ENCODE data around the gene PNISR.

Gene PNISR

GRCh38 chr6:99366852-99367251, 58.3 kb downstream of the PNISR start:
- Histone ChIP-seq H3K4me3 (ENCODE audit: insufficient read depth, low read depth, low read length) (no peak overlapping the region), H3K27me3 (ENCODE audit: control insufficient read depth, insufficient read depth, low read length, poor library complexity, severe bottlenecking) (no peaks in the 10 kb centered on the region), H3K9me3 (ENCODE audit: control insufficient read depth, low read length) (no peaks in the 10 kb centered on the region), H3K4me1 (ENCODE audit: control insufficient read depth, insufficient read depth, low read length) (peaks cover 7% of the 10 kb centered on the region), H3K36me3 (ENCODE audit: control insufficient read depth, insufficient read depth, low read length) (no peaks in the 10 kb centered on the region), H3K27ac (ENCODE audit: insufficient read depth, low read depth, low read length, poor library complexity, severe bottlenecking) (no peak overlapping the region)
- 91 to 95% methylated on average over 2 of the region's 2 CpGs for WGBS, 2 experiments

GRCh38 chr6:99364026-99364425, 61.1 kb downstream of the PNISR start:
- Histone ChIP-seq H3K27ac (ENCODE audit: insufficient read depth, low read depth, low read length, poor library complexity, severe bottlenecking) (no peak overlapping the region), H3K36me3 (ENCODE audit: control insufficient read depth, insufficient read depth, low read length) (no peaks in the 10 kb centered on the region), H3K4me1 (ENCODE audit: control insufficient read depth, insufficient read depth, low read length) (no peaks in the 10 kb centered on the region), H3K4me3 (ENCODE audit: insufficient read depth, low read depth, low read length) (no peak overlapping the region), H3K9me3 (ENCODE audit: control insufficient read depth, low read length) (no peaks in the 10 kb centered on the region), H3K27me3 (ENCODE audit: control insufficient read depth, insufficient read depth, low read length, poor library complexity, severe bottlenecking) (no peaks in the 10 kb centered on the region)
- WGBS, 2 experiments: 88 to 98% methylated on average over 4 to 5 of the region's 5 CpGs

GRCh38 chr6:99362678-99363268, 62.3 kb downstream of the PNISR start:
- Histone ChIP-seq H3K4me3 (ENCODE audit: insufficient read depth, low read depth, low read length) (no peak overlapping the region), H3K27ac (ENCODE audit: insufficient read depth, low read depth, low read length, poor library complexity, severe bottlenecking) (no peak overlapping the region), H3K9me3 (ENCODE audit: control insufficient read depth, low read length) (no peaks in the 10 kb centered on the region), H3K4me1 (ENCODE audit: control insufficient read depth, insufficient read depth, low read length) (no peaks in the 10 kb centered on the region), H3K27me3 (ENCODE audit: control insufficient read depth, insufficient read depth, low read length, poor library complexity, severe bottlenecking) (no peaks in the 10 kb centered on the region), H3K36me3 (ENCODE audit: control insufficient read depth, insufficient read depth, low read length) (no peaks in the 10 kb centered on the region)
- WGBS, 2 experiments: 95% methylated on average over 1 of the region's 1 CpG

GRCh38 chr6:99359800-99360199, 65.3 kb downstream of the PNISR start:
- Histone ChIP-seq H3K4me3 (ENCODE audit: insufficient read depth, low read depth, low read length) (no peak overlapping the region), H3K4me1 (ENCODE audit: control insufficient read depth, insufficient read depth, low read length) (no peaks in the 10 kb centered on the region), H3K36me3 (ENCODE audit: control insufficient read depth, insufficient read depth, low read length) (no peaks in the 10 kb centered on the region), H3K27me3 (ENCODE audit: control insufficient read depth, insufficient read depth, low read length, poor library complexity, severe bottlenecking) (no peaks in the 10 kb centered on the region), H3K27ac (ENCODE audit: insufficient read depth, low read depth, low read length, poor library complexity, severe bottlenecking) (no peak overlapping the region), H3K9me3 (ENCODE audit: control insufficient read depth, low read length) (no peaks in the 10 kb centered on the region)
- 84 to 100% methylated on average over 1 of the region's 1 CpG for WGBS, 2 experiments

- WGBS, 2 experiments: 87 to 89% methylated on average over 1 of the region's 1 CpG
- Histone ChIP-seq H3K4me1 (ENCODE audit: control insufficient read depth, insufficient read depth, low read length) (no peaks in the 10 kb centered on the region), H3K36me3 (ENCODE audit: control insufficient read depth, insufficient read depth, low read length) (no peaks in the 10 kb centered on the region), H3K9me3 (ENCODE audit: control insufficient read depth, low read length) (no peaks in the 10 kb centered on the region), H3K27ac (ENCODE audit: insufficient read depth, low read depth, low read length, poor library complexity, severe bottlenecking) (no peak overlapping the region), H3K4me3 (ENCODE audit: insufficient read depth, low read depth, low read length) (no peak overlapping the region), H3K27me3 (ENCODE audit: control insufficient read depth, insufficient read depth, low read length, poor library complexity, severe bottlenecking) (no peaks in the 10 kb centered on the region)
Measured at GRCh38 chr6:99356641-99357040, 68.5 kb downstream of the PNISR start.

- Histone ChIP-seq H3K4me3 (ENCODE audit: insufficient read depth, low read depth, low read length) (no peak overlapping the region), H3K27ac (ENCODE audit: insufficient read depth, low read depth, low read length, poor library complexity, severe bottlenecking) (no peak overlapping the region), H3K4me1 (ENCODE audit: control insufficient read depth, insufficient read depth, low read length) (no peaks in the 10 kb centered on the region), H3K9me3 (ENCODE audit: control insufficient read depth, low read length) (no peaks in the 10 kb centered on the region), H3K27me3 (ENCODE audit: control insufficient read depth, insufficient read depth, low read length, poor library complexity, severe bottlenecking) (peaks cover 11% of the 10 kb centered on the region), H3K36me3 (ENCODE audit: control insufficient read depth, insufficient read depth, low read length) (no peaks in the 10 kb centered on the region)
- WGBS, 2 experiments: 66 to 75% methylated on average over 4 of the region's 4 CpGs
Measured at GRCh38 chr6:99354983-99355382, 70.1 kb downstream of the PNISR start.

- Histone ChIP-seq H3K27ac (ENCODE audit: insufficient read depth, low read depth, low read length, poor library complexity, severe bottlenecking) (no peak overlapping the region), H3K4me3 (ENCODE audit: insufficient read depth, low read depth, low read length) (no peak overlapping the region), H3K36me3 (ENCODE audit: control insufficient read depth, insufficient read depth, low read length) (no peaks in the 10 kb centered on the region), H3K4me1 (ENCODE audit: control insufficient read depth, insufficient read depth, low read length) (no peaks in the 10 kb centered on the region), H3K9me3 (ENCODE audit: control insufficient read depth, low read length) (no peaks in the 10 kb centered on the region), H3K27me3 (ENCODE audit: control insufficient read depth, insufficient read depth, low read length, poor library complexity, severe bottlenecking) (peaks cover 13% of the 10 kb centered on the region)
- WGBS, 2 experiments: 84 to 86% methylated on average over 9 of the region's 9 CpGs
Measured at GRCh38 chr6:99353126-99353525, 72.0 kb downstream of the PNISR start.

- no peaks in the 10 kb centered on the region for H3K4me1 ChIP-seq (ENCODE audit: control insufficient read depth, insufficient read depth, low read length)
- H3K27ac ChIP-seq (ENCODE audit: insufficient read depth, low read depth, low read length, poor library complexity, severe bottlenecking): no peak overlapping the region
- H3K36me3 ChIP-seq (ENCODE audit: control insufficient read depth, insufficient read depth, low read length): no peaks in the 10 kb centered on the region
- H3K27me3 ChIP-seq (ENCODE audit: control insufficient read depth, insufficient read depth, low read length, poor library complexity, severe bottlenecking): peaks cover 13% of the 10 kb centered on the region
- H3K9me3 ChIP-seq (ENCODE audit: control insufficient read depth, low read length): no peaks in the 10 kb centered on the region
- H3K4me3 ChIP-seq (ENCODE audit: insufficient read depth, low read depth, low read length): no peak overlapping the region
- 52 to 54% methylated on average over 9 of the region's 10 CpGs for WGBS, 2 experiments
Measured at GRCh38 chr6:99350573-99350972, 74.5 kb downstream of the PNISR start.

GRCh38 chr6:99349171-99350141, 75.7 kb downstream of the PNISR start, which contains the start of gene FAXC:
Gene FAXC (minus strand): TSS chr6:99349674. CDS start chr6:99349372, 302 bp downstream.
- Histone ChIP-seq H3K36me3 (ENCODE audit: control insufficient read depth, insufficient read depth, low read length) (no peaks in the 10 kb centered on the region), H3K4me1 (ENCODE audit: control insufficient read depth, insufficient read depth, low read length) (no peaks in the 10 kb centered on the region), H3K9me3 (ENCODE audit: control insufficient read depth, low read length) (no peaks in the 10 kb centered on the region), H3K4me3 (ENCODE audit: insufficient read depth, low read depth, low read length) (peak within 1 kb of the TSS; percentile 51), H3K27ac (ENCODE audit: insufficient read depth, low read depth, low read length, poor library complexity, severe bottlenecking) (no peak within 1 kb of the TSS), H3K27me3 (ENCODE audit: control insufficient read depth, insufficient read depth, low read length, poor library complexity, severe bottlenecking) (peaks cover 13% of the 10 kb centered on the region)
- WGBS, 2 experiments: 0 to 1% methylated on average over 108 of the region's 108 CpGs
